NCI-H345 treated with DMSO at 0.1 percent for 48 hours (cell line): Measurements from ENCODE around the gene RPRD1B.

Experiments used
- DNase-seq: peaks from one replicate; lab custom pipeline; 2025; ENCODE audit not compliant: unreplicated experiment; lab: John Stamatoyannopoulos, UW

The RPRD1B gene

GRCh38 chr20:38072898-38073297 lies 39.4 kb downstream of the RPRD1B start:
- no peak for DNase-seq

GRCh38 chr20:38073307-38074071 lies 39.9 kb downstream of the RPRD1B start:
- no peak for DNase-seq

- no peak for DNase-seq
These were observed 41.8 kb downstream of the RPRD1B start for GRCh38 chr20:38075161-38075998.

- DNase-seq: no peak
These were observed 43.0 kb downstream of the RPRD1B start for GRCh38 chr20:38076548-38076947.

GRCh38 chr20:38078084-38078483 lies 44.5 kb downstream of the RPRD1B start:
- DNase-seq: no peak

- no peak for DNase-seq
These were observed 45.8 kb downstream of the RPRD1B start for GRCh38 chr20:38079353-38079752.

- no peak for DNase-seq
These were observed 48.0 kb downstream of the RPRD1B start for GRCh38 chr20:38081575-38081974.

- no peak for DNase-seq
These were observed 49.3 kb downstream of the RPRD1B start for GRCh38 chr20:38082894-38083293.

GRCh38 chr20:38083338-38084048 lies 49.9 kb downstream of the RPRD1B start:
- DNase-seq: no peak

GRCh38 chr20:38084425-38084951 lies 50.9 kb downstream of the RPRD1B start:
- DNase-seq: no peak

- no peak for DNase-seq
These were observed 51.5 kb downstream of the RPRD1B start for GRCh38 chr20:38085026-38085425.

GRCh38 chr20:38089500-38089899 lies 56.0 kb downstream of the RPRD1B start:
- no peak for DNase-seq

- no peak for DNase-seq
These were observed 56.5 kb downstream of the RPRD1B start for GRCh38 chr20:38090061-38090460.

- no peak for DNase-seq
These were observed 58.1 kb downstream of the RPRD1B start for GRCh38 chr20:38091441-38092216.

GRCh38 chr20:38092260-38092857 lies 58.8 kb downstream of the RPRD1B start:
- no peak for DNase-seq

- DNase-seq: no peak
These were observed 59.4 kb downstream of the RPRD1B start for GRCh38 chr20:38092915-38093314.

- DNase-seq: no peak
These were observed 60.1 kb downstream of the RPRD1B start for GRCh38 chr20:38093641-38094077.

- DNase-seq: no peak
These were observed 60.9 kb downstream of the RPRD1B start for GRCh38 chr20:38094373-38094891.

GRCh38 chr20:38095017-38095686 lies 61.6 kb downstream of the RPRD1B start:
- no peak for DNase-seq
